Measurements from ENCODE around the gene INCA1. TPM values are rescaled to one million over a fixed set of nuclear protein-coding genes. Genes with fewer than 3 reads are reported as not detected.

INCA1 gene
- total and polyA plus RNA-seq, 2 of the 13 experiments (the other 11 are each of a cell fraction or from before 2014, with no cell fraction given), result 0.93 to 2.6 TPM

DNA sequence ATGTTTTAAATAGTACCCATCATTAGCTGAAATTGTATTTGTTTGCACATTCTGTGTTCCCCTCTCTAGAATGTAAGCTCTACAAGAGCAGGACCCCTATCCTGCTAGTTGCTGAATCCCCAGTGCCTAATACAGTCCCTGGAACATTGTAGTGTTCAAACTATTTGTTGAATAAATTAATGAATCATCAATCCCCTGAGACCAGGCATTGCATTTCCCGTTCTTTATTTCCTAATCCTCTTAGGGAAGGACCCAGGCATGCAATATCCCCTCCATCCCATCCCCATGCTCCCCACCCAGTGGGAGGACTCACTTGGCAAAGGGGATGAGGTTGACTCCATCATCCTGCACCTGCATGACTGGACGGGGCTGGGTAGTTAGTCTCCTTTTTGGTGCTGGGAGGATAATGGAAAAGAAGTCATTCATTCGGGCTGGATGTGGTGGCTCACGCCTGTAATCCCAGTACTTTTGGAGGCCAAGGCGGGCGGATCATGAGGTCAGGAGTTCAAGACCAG is 3.2 kb downstream of the INCA1 start:
- intact Hi-C loops (cut with micrococcal nuclease; ENCODE audit: unreplicated experiment) (no loop called here), in situ Hi-C loops (cut with HindIII; ENCODE audit: extremely low pct_ligation_motif_present, low pct_unique_long_range_greater_than_20kb) (no loop called here)
- ATAC-seq (no peak), FAIRE-seq (no peak), DNase-seq (ENCODE audit: low spot score) (no peak)
- H3K79me2 ChIP-seq (ENCODE audit: insufficient read depth, low read length), result peaks cover 10% of the 10 kb centered on the region
- peak; percentile 68; the same call in 1 of the 2 replicates for TF ChIP-seq ZNF263 (CRISPR knock-in tag; IDR thresholded peaks at IDR 0.05)
- TF ChIP-seq, protein P1, sequence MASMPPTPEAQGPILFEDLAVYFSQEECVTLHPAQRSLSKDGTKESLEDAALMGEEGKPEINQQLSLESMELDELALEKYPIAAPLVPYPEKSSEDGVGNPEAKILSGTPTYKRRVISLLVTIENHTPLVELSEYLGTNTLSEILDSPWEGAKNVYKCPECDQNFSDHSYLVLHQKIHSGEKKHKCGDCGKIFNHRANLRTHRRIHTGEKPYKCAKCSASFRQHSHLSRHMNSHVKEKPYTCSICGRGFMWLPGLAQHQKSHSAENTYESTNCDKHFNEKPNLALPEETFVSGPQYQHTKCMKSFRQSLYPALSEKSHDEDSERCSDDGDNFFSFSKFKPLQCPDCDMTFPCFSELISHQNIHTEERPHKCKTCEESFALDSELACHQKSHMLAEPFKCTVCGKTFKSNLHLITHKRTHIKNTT (CRISPR knock-in tag; IDR thresholded peaks at IDR 0.05), result no peak
- ChIA-PET POLR2A (no interaction called here), CTCF (ENCODE audit: low intra/inter-chr PET ratio, low total read pairs) (no interaction called here)
- no peaks in the 10 kb centered on the region for H3K36me3 ChIP-seq (replicated peaks in 1 of 2; ENCODE audit: control insufficient read depth in 1 of 2, insufficient read depth in 2 of 2, low read length in 2 of 2)
- peaks cover 16% of the 10 kb centered on the region for H3K4me1 ChIP-seq (ENCODE audit: insufficient read depth, low read length)
- no peak overlapping the region for H3K4me2 ChIP-seq (ENCODE audit: low read depth, low read length)
- WGBS (ENCODE audit: low lambda C conversion rate), result 74% methylated on average over 6 of the region's 6 CpGs
- H3K27ac ChIP-seq (ENCODE audit: extremely low read length, insufficient read depth, low read length), result no peak overlapping the region
- no peak overlapping the region for H3K4me3 ChIP-seq (replicated peaks in 1 of 3; ENCODE audit: insufficient read depth in 1 of 3, low read depth in 2 of 3, low read length in 3 of 3)
- no peak overlapping the region for H3K9ac ChIP-seq (ENCODE audit: insufficient read depth, low read depth, low read length)
- H3K27me3 ChIP-seq (ENCODE audit: control insufficient read depth in 1 of 2, insufficient read depth in 2 of 2, low read length in 2 of 2), result no peaks in the 10 kb centered on the region; a peak in 1 of 5 replicates
- H4K20me1 ChIP-seq (ENCODE audit: insufficient read depth, low read length), result no peaks in the 10 kb centered on the region
- no peaks in the 10 kb centered on the region for H3K9me3 ChIP-seq (ENCODE audit: low read length)
- no peak overlapping the region for H2AFZ ChIP-seq (ENCODE audit: low read length)
- no TSS peak for BruUV-seq (replicated peaks)

DNA sequence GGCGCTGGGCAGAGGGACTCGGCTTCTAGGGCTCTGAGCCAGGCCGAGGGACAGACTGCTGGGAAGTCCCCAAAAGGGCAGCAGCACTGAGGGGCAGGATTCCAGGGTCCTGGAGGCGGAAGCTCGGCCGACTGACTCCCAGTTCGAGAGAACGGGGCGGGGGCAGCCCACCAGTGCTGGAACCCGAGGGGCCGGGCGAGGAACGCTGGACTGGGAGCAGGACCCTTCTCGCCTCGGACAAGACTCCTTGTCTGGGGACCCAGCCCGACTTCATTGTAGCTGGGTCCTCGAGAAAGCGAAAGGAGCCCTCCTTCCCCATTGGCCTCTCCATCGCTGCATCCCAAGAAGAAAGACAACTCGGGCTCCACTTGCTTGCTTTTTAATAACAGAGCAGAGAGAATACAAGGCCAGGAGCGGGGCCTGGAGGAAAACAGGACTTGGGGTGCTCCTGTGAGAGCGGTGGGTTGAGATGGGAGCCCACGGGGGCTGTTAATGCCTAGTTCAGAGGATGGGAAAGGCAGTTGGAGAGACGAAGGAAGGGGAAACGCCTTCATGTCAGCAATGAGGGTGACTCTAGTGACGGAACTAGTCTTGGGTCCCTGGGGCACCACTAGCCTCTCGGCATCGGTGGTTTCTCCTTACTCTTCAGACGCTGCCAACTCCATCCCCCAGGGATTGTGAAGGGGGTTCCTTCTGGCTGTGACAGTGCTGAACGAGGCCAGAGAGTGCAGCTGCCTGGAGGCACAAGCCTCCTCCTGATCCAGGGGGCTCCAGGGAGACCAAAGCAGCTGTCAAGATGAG is 9.4 kb downstream of the INCA1 start:
- peaks cover 30% of the 10 kb centered on the region for H3K4me1 ChIP-seq (ENCODE audit: insufficient read depth, low read length)
- in situ Hi-C loops (cut with HindIII; ENCODE audit: extremely low pct_ligation_motif_present, low pct_unique_long_range_greater_than_20kb), result no loop called here
- ChIA-PET POLR2A (interaction anchor here (1.1 to 5.6 kb wide), 6 partner anchors 9 to 68 kb away, joined by 4 to 78 read pairs (median 8); partner anchors contain the start of genes INCA1, KIF1C, RNF167 and SLC25A11), CTCF (ENCODE audit: low intra/inter-chr PET ratio, low total read pairs) (interaction anchor here (2.0 kb wide), 1 partner anchor 78 kb away, joined by 7 read pairs; no protein-coding TSS in a partner anchor)
- DNase-seq (ENCODE audit: low spot score), result no peak
- H3K4me2 ChIP-seq (ENCODE audit: low read depth, low read length), result peak overlapping the region; percentile 94
- BruUV-seq (replicated peaks), result TSS peak; percentile 75
- peak overlapping the region; percentile 5 for H3K27ac ChIP-seq (ENCODE audit: extremely low read length, insufficient read depth, low read length)
- intact Hi-C loops (cut with micrococcal nuclease; ENCODE audit: unreplicated experiment), result loop anchor here (2.0 kb wide), 1 partner anchor 75 kb away; no protein-coding TSS in a partner anchor
- no peak for FAIRE-seq
- H3K79me2 ChIP-seq (ENCODE audit: insufficient read depth, low read length), result no peaks in the 10 kb centered on the region
- no peak for ATAC-seq
- H3K27me3 ChIP-seq (ENCODE audit: control insufficient read depth in 1 of 2, insufficient read depth in 2 of 2, low read length in 2 of 2), result no peaks in the 10 kb centered on the region
- 60% methylated on average over 21 of the region's 30 CpGs for WGBS (ENCODE audit: low lambda C conversion rate)
- H3K9ac ChIP-seq (ENCODE audit: insufficient read depth, low read depth, low read length), result peak overlapping the region; percentile 70
- peak overlapping the region; percentile 80 to 87 (median 84) for H3K4me3 ChIP-seq (replicated peaks in 1 of 3; ENCODE audit: insufficient read depth in 1 of 3, low read depth in 2 of 3, low read length in 3 of 3)
- H2AFZ ChIP-seq (ENCODE audit: low read length), result no peak overlapping the region
- no peaks in the 10 kb centered on the region for H4K20me1 ChIP-seq (ENCODE audit: insufficient read depth, low read length)
- no peaks in the 10 kb centered on the region for H3K9me3 ChIP-seq (ENCODE audit: low read length)
- no peaks in the 10 kb centered on the region; a peak in 1 of 5 replicates for H3K36me3 ChIP-seq (replicated peaks in 1 of 2; ENCODE audit: control insufficient read depth in 1 of 2, insufficient read depth in 2 of 2, low read length in 2 of 2)
- TF ChIP-seq POLR2AphosphoS2 (IDR thresholded peaks at IDR 0.05; ENCODE audit: low read depth, low read length) (no peak), SIN3A (IDR thresholded peaks at IDR 0.05; ENCODE audit: borderline replicate concordance, low read depth, low read length) (no peak), PITX1 (CRISPR knock-in tag; IDR thresholded peaks at IDR 0.05) (0 out of 2 replicates have a peak, but pooled peaks have one; percentile 6), FIP1L1 (IDR thresholded peaks at IDR 0.05; ENCODE audit: borderline replicate concordance, insufficient read depth, low read depth, low read length) (no peak), ZFP1 (CRISPR knock-in tag; IDR thresholded peaks at IDR 0.05) (0 out of 2 replicates have a peak, but pooled peaks have one; percentile 9), ZNF354B (CRISPR knock-in tag; IDR thresholded peaks at IDR 0.05) (0 out of 2 replicates have a peak, but pooled peaks have one; percentile 44), REXO4 (CRISPR knock-in tag; IDR thresholded peaks at IDR 0.05; ENCODE audit: borderline replicate concordance) (no peak), TCF7 (IDR thresholded peaks at IDR 0.05; ENCODE audit: low read depth) (no peak)
- TF ChIP-seq, protein P2, sequence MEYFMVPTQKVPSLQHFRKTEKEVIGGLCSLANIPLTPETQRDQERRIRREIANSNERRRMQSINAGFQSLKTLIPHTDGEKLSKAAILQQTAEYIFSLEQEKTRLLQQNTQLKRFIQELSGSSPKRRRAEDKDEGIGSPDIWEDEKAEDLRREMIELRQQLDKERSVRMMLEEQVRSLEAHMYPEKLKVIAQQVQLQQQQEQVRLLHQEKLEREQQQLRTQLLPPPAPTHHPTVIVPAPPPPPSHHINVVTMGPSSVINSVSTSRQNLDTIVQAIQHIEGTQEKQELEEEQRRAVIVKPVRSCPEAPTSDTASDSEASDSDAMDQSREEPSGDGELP (IDR thresholded peaks at IDR 0.05; ENCODE audit: borderline replicate concordance, low read depth), result no peak
- TF ChIP-seq, protein P3, sequence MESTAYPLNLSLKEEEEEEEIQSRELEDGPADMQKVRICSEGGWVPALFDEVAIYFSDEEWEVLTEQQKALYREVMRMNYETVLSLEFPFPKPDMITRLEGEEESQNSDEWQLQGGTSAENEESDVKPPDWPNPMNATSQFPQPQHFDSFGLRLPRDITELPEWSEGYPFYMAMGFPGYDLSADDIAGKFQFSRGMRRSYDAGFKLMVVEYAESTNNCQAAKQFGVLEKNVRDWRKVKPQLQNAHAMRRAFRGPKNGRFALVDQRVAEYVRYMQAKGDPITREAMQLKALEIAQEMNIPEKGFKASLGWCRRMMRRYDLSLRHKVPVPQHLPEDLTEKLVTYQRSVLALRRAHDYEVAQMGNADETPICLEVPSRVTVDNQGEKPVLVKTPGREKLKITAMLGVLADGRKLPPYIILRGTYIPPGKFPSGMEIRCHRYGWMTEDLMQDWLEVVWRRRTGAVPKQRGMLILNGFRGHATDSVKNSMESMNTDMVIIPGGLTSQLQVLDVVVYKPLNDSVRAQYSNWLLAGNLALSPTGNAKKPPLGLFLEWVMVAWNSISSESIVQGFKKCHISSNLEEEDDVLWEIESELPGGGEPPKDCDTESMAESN (CRISPR knock-in tag; conservative IDR thresholded peaks at IDR 0.05), result no peak; the same call in 1 of the 2 replicates

Measured in HepG2 (cell line).